IMR-90 (cell line): ENCODE data around the gene HTRA2. TPM values are rescaled to one million over a fixed set of nuclear protein-coding genes. Genes with fewer than 3 reads are reported as not detected.

Experiments used
- ATAC-seq: fragments of 200-7000 bp; cut with Tn5 transposase; 2 replicates; pipeline ENCODE4 v1.9.1; 2020; ENCODE audit warnings: low read depth, mild to moderate bottlenecking, moderate library complexity
- BruUV-seq: library from RNA; stranded (reverse); fragments of 400-500 nt; replicated peaks from 2 replicates; lab custom pipeline; 2021; lab: Mats Ljungman, UMichigan
- CTCF ChIA-PET: fragments of 300-600 bp; formaldehyde crosslinking; extraction: SDS; loops from one replicate; lab custom pipeline; 2021; ENCODE audit warnings: antibody characterized with exemption; lab: Yijun Ruan, JAX
- POLR2A ChIA-PET: fragments of 300-600 bp; sonication (Branson Sonifier 250); formaldehyde crosslinking; loops from one replicate; lab custom pipeline; 2022; ENCODE audit warnings: antibody characterized with exemption; ENCODE audit not compliant: unreplicated experiment; lab: Charles Lee
- DNase-seq: peaks from one replicate; pipeline ENCODE4 v3.0.0; 2013
- H2AFZ ChIP-seq: replicated peaks from 2 replicates; pipeline ENCODE3; 2013; ENCODE audit warnings: low read length, mild to moderate bottlenecking; ENCODE audit not compliant: poor library complexity
- H2AK5ac ChIP-seq: 2 replicates; pipeline ENCODE4 v1.6.1; 2013; ENCODE audit warnings: low read depth, low read length, inconsistent platforms
- H2AK9ac ChIP-seq: replicated peaks from 2 replicates; pipeline ENCODE3; 2013; ENCODE audit warnings: mild to moderate bottlenecking, low read depth, low read length, moderate library complexity; ENCODE audit not compliant: poor library complexity
- H2BK120ac ChIP-seq: 2 replicates; pipeline ENCODE4 v1.6.1; 2013; ENCODE audit warnings: low read depth, low read length, inconsistent platforms
- H2BK15ac ChIP-seq: 3 replicates; pipeline ENCODE4 v1.6.1; 2013; ENCODE audit warnings: low read depth, low read length, inconsistent platforms
- H2BK20ac ChIP-seq: 2 replicates; pipeline ENCODE4 v1.6.1; 2013; ENCODE audit warnings: low read depth, mild to moderate bottlenecking, inconsistent platforms, low read length, moderate library complexity
- H2BK5ac ChIP-seq: 2 replicates; pipeline ENCODE4 v1.6.1; 2013; ENCODE audit warnings: mild to moderate bottlenecking, low read depth, low read length, inconsistent platforms; ENCODE audit not compliant: poor library complexity, severe bottlenecking
- H3K14ac ChIP-seq: replicated peaks from 2 replicates; pipeline ENCODE4 v1.6.1; 2013; ENCODE audit warnings: low read depth, low read length, inconsistent platforms
- H3K18ac ChIP-seq: 2 replicates; pipeline ENCODE4 v1.6.1; 2013; ENCODE audit warnings: low read depth, low read length, control low read depth
- H3K23ac ChIP-seq: 2 replicates; pipeline ENCODE4 v1.6.1; 2013; ENCODE audit warnings: low read depth, low read length, inconsistent platforms
- H3K27ac ChIP-seq: 2 replicates; pipeline ENCODE4 v1.5.1; 2013; ENCODE audit warnings: mild to moderate bottlenecking, control low read depth, low read length; ENCODE audit not compliant: insufficient read depth
- H3K27me3 ChIP-seq: 2 replicates; pipeline ENCODE4 v1.6.1; 2013; ENCODE audit warnings: low read length; ENCODE audit not compliant: control insufficient read depth, insufficient read depth
- H3K36me3 ChIP-seq: 2 replicates; pipeline ENCODE4 v1.6.1; 2013; ENCODE audit warnings: low read length, mixed read lengths; ENCODE audit not compliant: control insufficient read depth, insufficient read depth
- H3K4ac ChIP-seq: 2 replicates; pipeline ENCODE4 v1.6.1; 2013; ENCODE audit warnings: low read depth, low read length, inconsistent platforms
- H3K4me1 ChIP-seq: 2 replicates; pipeline ENCODE4 v1.6.1; 2013; ENCODE audit warnings: low read length, mixed read lengths; ENCODE audit not compliant: control insufficient read depth, insufficient read depth
- H3K4me2 ChIP-seq: 2 replicates; pipeline ENCODE4 v1.6.1; 2013; ENCODE audit warnings: low read depth, mild to moderate bottlenecking, control low read depth, low read length, moderate library complexity
- H3K4me3 ChIP-seq: 2 replicates; pipeline ENCODE4 v1.5.1; 2013; ENCODE audit warnings: low read depth, mild to moderate bottlenecking, control low read depth, low read length, moderate library complexity; ENCODE audit not compliant: insufficient read depth
- H3K56ac ChIP-seq: 2 replicates; pipeline ENCODE4 v1.6.1; 2013; ENCODE audit warnings: low read length, inconsistent platforms; ENCODE audit not compliant: insufficient read depth; ENCODE audit errors: extremely low read depth
- H3K79me1 ChIP-seq, 2 experiments: 2 replicates each; pipeline ENCODE4 v1.6.1; 2013; ENCODE audit warnings: low read length in 2 of 2, inconsistent platforms in 1 of 2, low read depth in 1 of 2
- H3K9ac ChIP-seq: 2 replicates; pipeline ENCODE4 v1.6.1; 2013; ENCODE audit warnings: low read depth, low read length, control low read depth
- H3K9me1 ChIP-seq: 2 replicates; pipeline ENCODE4 v1.6.1; 2013; ENCODE audit warnings: low read length, inconsistent platforms; ENCODE audit not compliant: insufficient read depth
- H3K9me3 ChIP-seq: 2 replicates; pipeline ENCODE4 v1.6.1; 2013; ENCODE audit warnings: low read length; ENCODE audit not compliant: control insufficient read depth, insufficient read depth
- H4K20me1 ChIP-seq: 2 replicates; pipeline ENCODE4 v1.6.1; 2013; ENCODE audit warnings: low read length, inconsistent platforms; ENCODE audit not compliant: insufficient read depth
- H4K5ac ChIP-seq: 2 replicates; pipeline ENCODE4 v1.6.1; 2013; ENCODE audit warnings: mild to moderate bottlenecking, low read depth, low read length, control low read depth
- H4K8ac ChIP-seq, 2 experiments: 2 replicates each; pipeline ENCODE4 v1.6.1; 2013; ENCODE audit warnings: low read depth in 2 of 2, low read length in 2 of 2, control low read depth in 1 of 2, inconsistent platforms in 1 of 2
- H4K91ac ChIP-seq: 2 replicates; pipeline ENCODE4 v1.6.1; 2013; ENCODE audit warnings: low read depth, low read length, inconsistent platforms; ENCODE audit not compliant: insufficient read depth
- CEBPB ChIP-seq: IDR thresholded peaks from 2 replicates; pipeline ENCODE4 v1.6.1; 2012; ENCODE audit warnings: low read depth, low read length, improper control_type of control experiment
- CHD1 ChIP-seq: IDR thresholded peaks from 2 replicates; pipeline ENCODE4 v1.6.1; 2012; ENCODE audit warnings: low read depth, low read length, improper control_type of control experiment
- FOS ChIP-seq: fragments of 150-350 bp; IDR thresholded peaks from 2 replicates; pipeline ENCODE4 v1.6.1; 2016; ENCODE audit warnings: low read depth, low read length
- MAZ ChIP-seq: IDR thresholded peaks from 2 replicates; pipeline ENCODE4 v1.6.1; 2012; ENCODE audit warnings: low read depth, mild to moderate bottlenecking, low read length, improper control_type of control experiment, moderate library complexity, borderline replicate concordance
- MXI1 ChIP-seq: IDR thresholded peaks from 2 replicates; pipeline ENCODE4 v1.6.1; 2012; ENCODE audit warnings: low read depth, mild to moderate bottlenecking, low read length, moderate library complexity, borderline replicate concordance
- NFE2L2 ChIP-seq: fragments of 150-350 bp; IDR thresholded peaks from 2 replicates; pipeline ENCODE4 v1.6.1; 2016; ENCODE audit warnings: low read depth, mild to moderate bottlenecking, low read length
- POLR2A ChIP-seq: IDR thresholded peaks from 2 replicates; pipeline ENCODE4 v1.6.1; 2012; ENCODE audit warnings: mild to moderate bottlenecking, low read depth, low read length
- RAD21 ChIP-seq: IDR thresholded peaks from 2 replicates; pipeline ENCODE4 v1.6.1; 2012; ENCODE audit warnings: low read length, improper control_type of control experiment
- RFX5 ChIP-seq: IDR thresholded peaks from 2 replicates; pipeline ENCODE4 v1.8.0; 2012; ENCODE audit warnings: low read depth, mild to moderate bottlenecking, low read length, moderate library complexity
- SMC3 ChIP-seq: fragments of 150-350 bp; IDR thresholded peaks from 2 replicates; pipeline ENCODE4 v1.6.1; 2016; ENCODE audit warnings: low read depth, mild to moderate bottlenecking, antibody characterized with exemption, low read length, moderate library complexity
- USF2 ChIP-seq: fragments of 150-350 bp; IDR thresholded peaks from 2 replicates; pipeline ENCODE4 v1.6.1; 2017; ENCODE audit warnings: mild to moderate bottlenecking, antibody characterized with exemption, low read length, low read depth
- WGBS, 2 experiments: methylation state at CpG; one replicate each; pipeline versions ENCODE4 v1.1.5 to v1.1.7; 2013; ENCODE audit warnings: missing lambda C conversion rate in 2 of 2; ENCODE audit not compliant: insufficient read length in 1 of 2; ENCODE audit errors: extremely low coverage in 2 of 2; 5-methylcytosine and 5-hydroxymethylcytosine counted together
- dilution Hi-C: fragments of 300-500 bp; cut with HindIII; formaldehyde crosslinking; loops from one replicate; pipeline ENCODE4 v1.14.3; 2018; ENCODE audit warnings: low sequenced_read_pairs; ENCODE audit not compliant: unreplicated experiment
- in situ Hi-C: fragments of 300-500 bp; cut with MboI; formaldehyde crosslinking; loops from 3 replicates; pipeline ENCODE4 v1.14.3; 2019; ENCODE audit warnings: low sequenced_read_pairs, inconsistent platforms, mixed read lengths
- intact Hi-C: fragments of 100-400 bp; cut with micrococcal nuclease; formaldehyde crosslinking; loops from 2 replicates; pipeline ENCODE4 v1.10.0; 2022
- polyA plus RNA-seq, 3 experiments: library from polyadenylated mRNA; depleted of rRNA; stranded (reverse); fragments of >200 nt; gene quantifications; 2 replicates each; pipeline ENCODE4 v1.2.3, GENCODE V29; 2012; ENCODE audit warnings: low replicate concordance in 1 of 3
- total RNA-seq: library from RNA; depleted of rRNA; stranded (reverse); fragments of >200 nt; gene quantifications from 2 replicates; pipeline ENCODE4 v1.2.3, GENCODE V29; 2012
- TF ChIP-seq, protein P1 (sequence below): conservative IDR thresholded peaks from 2 replicates; pipeline ENCODE4 v1.5.1; 2012; ENCODE audit warnings: mild to moderate bottlenecking, low read depth, low read length, improper control_type of control experiment
- TF ChIP-seq, protein P2 (sequence below): fragments of 150-350 bp; IDR thresholded peaks from 2 replicates; pipeline ENCODE4 v1.6.1; 2016; ENCODE audit warnings: low read depth, mild to moderate bottlenecking, low read length, moderate library complexity, borderline replicate concordance

HTRA2 gene
- total and polyA plus RNA-seq, 2 of the 4 experiments (the other 2 are of a cell fraction), result 23.6 to 28.1 TPM

GRCh38 chr2:74503506-74504475 lies 25.9 kb upstream of the HTRA2 start:
- ChIA-PET POLR2A (interaction anchor here (1.1 to 1.4 kb wide), 2 partner anchors 21 to 90 kb away, joined by 3 to 4 read pairs; partner anchors contain the start of genes CCDC142 and TTC31), CTCF (no interaction called here)
- Histone ChIP-seq H3K9me1 (peaks cover 9% of the 10 kb centered on the region), H3K9me3 (no peaks in the 10 kb centered on the region), H3K4me3 (peak overlapping the region; percentile 43), H2BK120ac (peak overlapping the region; percentile 64), H3K4ac (peak overlapping the region; percentile 66), H3K36me3 (peaks cover 16% of the 10 kb centered on the region), H3K27ac (peak overlapping the region; percentile 67), H2AK9ac (peak overlapping the region; percentile 87), H3K14ac (peak overlapping the region; percentile 89), H2BK20ac (peak overlapping the region; percentile 6; the same call in 1 of the 2 replicates), H3K9ac (peak overlapping the region; percentile 39), H2BK5ac (peak overlapping the region; percentile 27), H4K8ac (peak overlapping the region; percentile 91 to 94), H2AFZ (peak overlapping the region; percentile 97), H3K4me2 (peak overlapping the region; percentile 67), H3K23ac (peak overlapping the region; percentile 13; the same call in 1 of the 2 replicates), H3K18ac (peak overlapping the region; percentile 41; the same call in 1 of the 2 replicates), H3K4me1 (peaks cover 21% of the 10 kb centered on the region), H2BK15ac (peak overlapping the region; percentile 57; the same call in 1 of the 3 replicates), H3K79me1 (peaks cover 12 to 40% of the 10 kb centered on the region in 2 experiments), H4K20me1 (no peaks in the 10 kb centered on the region), H3K56ac (no peak overlapping the region), H2AK5ac (peak overlapping the region; percentile 85), H3K27me3 (peaks cover 24% of the 10 kb centered on the region), H4K5ac (peak overlapping the region; percentile 75), H4K91ac (peak overlapping the region; percentile 81)
- DNase-seq (no peak), ATAC-seq (no peak)
- WGBS, 2 experiments, result 55% methylated on average over 28 of the region's 45 CpGs; no CpG with 5 or more reads in 1 of the 2 experiments
- dilution Hi-C loops, result no loop called here
- in situ Hi-C loops, result no loop called here
- BruUV-seq, result no TSS peak
- intact Hi-C loops, result no loop called here
- TF ChIP-seq CHD1, result no peak
- TF ChIP-seq NFE2L2, result no peak
- TF ChIP-seq, protein P1, sequence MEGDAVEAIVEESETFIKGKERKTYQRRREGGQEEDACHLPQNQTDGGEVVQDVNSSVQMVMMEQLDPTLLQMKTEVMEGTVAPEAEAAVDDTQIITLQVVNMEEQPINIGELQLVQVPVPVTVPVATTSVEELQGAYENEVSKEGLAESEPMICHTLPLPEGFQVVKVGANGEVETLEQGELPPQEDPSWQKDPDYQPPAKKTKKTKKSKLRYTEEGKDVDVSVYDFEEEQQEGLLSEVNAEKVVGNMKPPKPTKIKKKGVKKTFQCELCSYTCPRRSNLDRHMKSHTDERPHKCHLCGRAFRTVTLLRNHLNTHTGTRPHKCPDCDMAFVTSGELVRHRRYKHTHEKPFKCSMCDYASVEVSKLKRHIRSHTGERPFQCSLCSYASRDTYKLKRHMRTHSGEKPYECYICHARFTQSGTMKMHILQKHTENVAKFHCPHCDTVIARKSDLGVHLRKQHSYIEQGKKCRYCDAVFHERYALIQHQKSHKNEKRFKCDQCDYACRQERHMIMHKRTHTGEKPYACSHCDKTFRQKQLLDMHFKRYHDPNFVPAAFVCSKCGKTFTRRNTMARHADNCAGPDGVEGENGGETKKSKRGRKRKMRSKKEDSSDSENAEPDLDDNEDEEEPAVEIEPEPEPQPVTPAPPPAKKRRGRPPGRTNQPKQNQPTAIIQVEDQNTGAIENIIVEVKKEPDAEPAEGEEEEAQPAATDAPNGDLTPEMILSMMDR, result no peak
- TF ChIP-seq POLR2A, result no peak
- TF ChIP-seq, protein P2, sequence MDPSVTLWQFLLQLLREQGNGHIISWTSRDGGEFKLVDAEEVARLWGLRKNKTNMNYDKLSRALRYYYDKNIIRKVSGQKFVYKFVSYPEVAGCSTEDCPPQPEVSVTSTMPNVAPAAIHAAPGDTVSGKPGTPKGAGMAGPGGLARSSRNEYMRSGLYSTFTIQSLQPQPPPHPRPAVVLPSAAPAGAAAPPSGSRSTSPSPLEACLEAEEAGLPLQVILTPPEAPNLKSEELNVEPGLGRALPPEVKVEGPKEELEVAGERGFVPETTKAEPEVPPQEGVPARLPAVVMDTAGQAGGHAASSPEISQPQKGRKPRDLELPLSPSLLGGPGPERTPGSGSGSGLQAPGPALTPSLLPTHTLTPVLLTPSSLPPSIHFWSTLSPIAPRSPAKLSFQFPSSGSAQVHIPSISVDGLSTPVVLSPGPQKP, result no peak
- TF ChIP-seq FOS, result no peak
- no peak for TF ChIP-seq USF2
- no peak for TF ChIP-seq MAZ
- no peak for TF ChIP-seq MXI1
- TF ChIP-seq RFX5, result no peak
- TF ChIP-seq CEBPB, result no peak
- TF ChIP-seq RAD21, result no peak
- TF ChIP-seq SMC3, result no peak
